Measurements from ENCODE around the gene KCNJ12.
"Not testable (repeated sequence)": the region's sequence is repeated elsewhere in the genome, so short reads cannot be mapped to it uniquely, and the experiment has no call there.

The KCNJ12 gene

DNA sequence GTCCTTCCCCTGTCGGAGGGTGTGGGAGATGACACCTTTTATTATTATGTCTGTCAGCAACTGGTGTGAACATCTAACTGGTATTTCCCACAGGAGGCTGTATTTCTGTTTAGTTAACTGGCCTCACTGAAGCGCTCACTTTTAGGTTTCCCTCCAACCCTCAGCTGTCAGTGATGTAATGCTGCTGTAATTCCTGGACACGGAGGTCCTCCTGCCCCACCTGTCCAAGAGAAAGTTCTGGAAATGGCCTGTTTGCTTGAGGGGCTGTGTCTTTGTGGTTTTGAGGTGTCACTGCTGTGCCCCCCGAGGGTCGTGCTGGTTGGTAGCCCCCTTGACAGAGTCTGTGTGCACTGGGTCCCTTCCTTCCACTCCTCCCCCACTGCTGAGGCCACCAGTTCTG lies 11.5 kb downstream of the KCNJ12 start:
- DNase-seq (ENCODE audit: low read depth in 2 of 2): no peak

DNA sequence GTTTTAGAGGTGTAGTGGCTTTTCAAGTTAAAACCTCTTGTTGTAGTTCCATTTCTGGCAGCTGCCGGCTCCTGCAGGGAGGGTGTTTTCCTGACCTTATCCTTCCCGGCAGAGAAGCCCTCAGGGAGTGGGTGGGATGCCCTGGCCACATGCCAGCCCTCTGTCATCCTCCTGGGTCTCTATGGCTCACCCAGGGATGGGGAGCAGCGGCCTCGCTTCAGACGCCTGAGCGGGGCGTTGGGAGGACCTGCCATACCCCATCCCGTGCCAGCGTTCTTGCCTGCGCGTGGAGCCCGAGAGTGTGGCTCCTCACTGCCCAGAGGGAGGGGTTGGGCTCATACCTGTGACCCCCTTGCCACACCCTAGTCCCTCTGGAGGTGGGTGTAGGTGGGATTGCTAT lies 11.9 kb downstream of the KCNJ12 start:
- DNase-seq (ENCODE audit: low read depth in 2 of 2): no peak

DNA sequence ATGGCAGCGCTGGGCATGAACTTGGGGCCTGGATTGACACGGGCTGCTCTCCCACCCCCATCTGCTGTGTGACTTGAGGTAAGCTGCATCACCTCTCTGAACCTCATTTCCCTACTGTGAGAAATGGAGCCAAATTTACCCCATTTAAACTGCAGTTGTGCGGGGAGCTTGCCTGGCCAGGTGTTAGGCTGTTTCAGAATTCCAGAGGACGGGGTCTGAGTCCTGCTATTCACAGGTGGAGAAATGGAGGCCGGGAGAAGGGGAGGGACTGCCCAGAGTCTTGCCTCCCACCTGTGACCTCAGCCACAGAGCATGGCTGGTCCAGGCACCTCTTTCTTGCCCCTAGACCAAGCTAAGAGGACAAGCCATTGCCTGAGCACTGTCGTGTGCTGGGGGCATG lies 12.8 kb downstream of the KCNJ12 start:
- no peak for DNase-seq (ENCODE audit: low read depth in 2 of 2)

DNA sequence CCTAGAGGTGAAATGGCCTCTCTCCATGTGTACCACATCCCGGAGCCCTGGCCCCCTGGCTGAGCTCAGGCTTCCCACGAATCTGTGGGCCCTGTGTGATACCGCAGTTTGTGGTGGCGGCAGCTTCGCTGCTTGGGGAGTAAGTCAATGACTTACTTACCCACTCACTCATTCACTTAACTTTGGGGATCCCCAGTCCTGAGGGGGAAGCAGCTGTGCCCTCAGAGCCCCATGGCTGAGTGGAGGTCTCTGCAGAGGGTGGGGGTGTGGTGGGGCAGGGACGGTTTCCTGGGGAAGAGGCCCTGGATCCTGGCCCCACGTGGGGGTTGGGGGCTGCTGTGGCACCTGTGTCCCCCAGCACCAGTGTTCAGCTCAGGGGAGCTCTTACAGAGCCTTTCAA lies 13.2 kb downstream of the KCNJ12 start:
- DNase-seq (ENCODE audit: low read depth in 2 of 2): no peak

DNA sequence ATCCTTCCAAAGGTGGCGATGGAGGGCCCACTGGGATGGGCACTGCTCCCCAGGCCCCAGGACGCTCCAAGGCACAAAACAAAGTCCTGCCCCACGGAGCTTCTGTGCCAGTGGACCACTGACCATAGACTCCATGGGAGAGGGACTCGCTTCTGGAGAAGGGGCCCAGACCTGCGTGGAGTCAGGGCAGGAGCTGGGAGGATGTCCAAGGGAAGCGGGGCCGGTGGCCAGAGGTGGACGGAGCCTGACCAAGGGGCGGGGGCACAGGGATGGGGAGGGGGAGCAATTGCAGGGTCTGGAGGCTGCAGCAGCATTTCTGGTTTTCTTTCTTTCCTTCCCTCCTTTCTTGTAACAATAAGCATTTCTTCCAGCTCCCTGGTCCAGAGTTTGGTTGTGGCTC lies 14.1 kb downstream of the KCNJ12 start:
- DNase-seq (ENCODE audit: low read depth in 2 of 2): no peak

DNA sequence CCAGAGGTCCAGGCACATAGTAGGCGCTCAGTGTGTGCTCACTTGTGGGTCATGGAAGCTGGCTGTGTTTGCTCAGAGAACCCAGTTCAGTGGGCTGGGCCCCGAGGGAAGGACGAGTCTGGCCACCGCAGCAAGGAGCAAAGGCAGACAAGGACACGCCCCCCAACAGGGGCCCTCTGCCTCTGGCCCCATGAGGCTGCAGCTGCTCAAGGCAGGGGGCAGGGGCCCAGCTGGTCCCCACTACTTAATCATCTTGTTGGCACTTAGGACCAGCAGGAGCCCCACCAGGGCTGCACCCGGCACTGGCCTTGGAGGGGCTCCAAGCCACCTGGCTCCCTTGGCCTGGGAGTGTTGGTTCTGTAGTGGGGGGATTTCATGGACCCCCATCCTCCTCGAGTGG lies 16.1 kb downstream of the KCNJ12 start:
- no peak for DNase-seq (ENCODE audit: low read depth in 2 of 2)

DNA sequence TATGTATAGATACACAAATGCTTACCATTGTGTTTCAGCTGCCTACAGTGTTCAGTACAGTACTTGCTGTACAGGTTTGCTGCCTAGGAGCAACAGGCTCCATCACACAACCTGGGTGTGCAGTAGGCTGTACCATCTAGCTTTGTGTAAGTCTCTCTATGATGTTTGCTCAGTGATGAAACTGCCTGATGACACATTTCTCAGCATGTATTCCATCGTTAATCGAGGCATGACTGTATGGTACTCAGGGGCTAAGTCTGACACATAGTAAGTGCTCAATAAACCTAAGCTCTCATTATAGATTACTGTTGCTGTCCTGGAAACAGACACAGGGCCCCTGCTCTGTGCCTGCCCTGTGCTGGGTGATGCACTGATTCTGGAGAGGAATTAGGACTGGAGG lies 18.1 kb downstream of the KCNJ12 start:
- no peak for DNase-seq (ENCODE audit: low read depth in 2 of 2)

DNA sequence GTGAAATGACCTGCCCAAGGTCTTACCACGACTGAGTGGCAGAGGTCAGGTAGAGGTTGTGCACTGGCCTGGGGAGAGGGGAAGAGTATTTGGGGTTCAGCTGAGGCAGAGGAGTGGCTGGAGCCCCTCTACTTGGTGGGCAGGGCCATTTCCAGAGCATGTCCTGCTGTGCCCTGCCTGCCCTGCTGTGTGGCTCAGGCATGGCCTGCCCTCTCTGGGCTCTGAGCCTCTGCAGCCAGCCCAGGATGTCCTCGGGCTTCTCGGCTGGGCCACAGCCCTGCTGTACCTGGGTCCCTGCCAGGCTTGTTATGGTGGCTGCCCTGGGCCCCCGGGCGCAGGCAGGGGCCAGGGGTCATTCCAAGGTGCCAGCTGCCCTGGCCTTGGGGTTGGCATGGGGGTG lies 19.6 kb downstream of the KCNJ12 start:
- DNase-seq (ENCODE audit: low read depth in 2 of 2): no peak

DNA sequence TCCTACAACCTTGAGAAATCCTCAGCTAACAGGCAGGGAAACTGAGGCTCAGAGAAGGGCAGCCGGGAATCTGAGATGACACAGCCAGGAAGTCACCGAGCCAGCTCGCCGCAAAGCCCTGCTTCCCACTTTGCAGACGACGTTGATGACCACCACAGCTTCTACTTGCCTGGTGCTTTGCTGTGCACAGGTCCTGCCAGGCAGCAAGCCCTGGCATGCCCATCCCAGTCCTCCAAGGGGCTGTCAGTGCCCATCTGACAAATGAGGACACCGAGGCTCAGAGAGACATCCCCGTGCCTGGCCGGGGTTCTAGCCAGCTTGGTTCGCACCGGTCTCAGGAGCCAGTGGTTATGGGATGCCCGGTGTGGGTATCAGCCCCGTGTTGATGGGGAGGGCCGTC lies 20.1 kb downstream of the KCNJ12 start:
- no peak for DNase-seq (ENCODE audit: low read depth in 2 of 2)

DNA sequence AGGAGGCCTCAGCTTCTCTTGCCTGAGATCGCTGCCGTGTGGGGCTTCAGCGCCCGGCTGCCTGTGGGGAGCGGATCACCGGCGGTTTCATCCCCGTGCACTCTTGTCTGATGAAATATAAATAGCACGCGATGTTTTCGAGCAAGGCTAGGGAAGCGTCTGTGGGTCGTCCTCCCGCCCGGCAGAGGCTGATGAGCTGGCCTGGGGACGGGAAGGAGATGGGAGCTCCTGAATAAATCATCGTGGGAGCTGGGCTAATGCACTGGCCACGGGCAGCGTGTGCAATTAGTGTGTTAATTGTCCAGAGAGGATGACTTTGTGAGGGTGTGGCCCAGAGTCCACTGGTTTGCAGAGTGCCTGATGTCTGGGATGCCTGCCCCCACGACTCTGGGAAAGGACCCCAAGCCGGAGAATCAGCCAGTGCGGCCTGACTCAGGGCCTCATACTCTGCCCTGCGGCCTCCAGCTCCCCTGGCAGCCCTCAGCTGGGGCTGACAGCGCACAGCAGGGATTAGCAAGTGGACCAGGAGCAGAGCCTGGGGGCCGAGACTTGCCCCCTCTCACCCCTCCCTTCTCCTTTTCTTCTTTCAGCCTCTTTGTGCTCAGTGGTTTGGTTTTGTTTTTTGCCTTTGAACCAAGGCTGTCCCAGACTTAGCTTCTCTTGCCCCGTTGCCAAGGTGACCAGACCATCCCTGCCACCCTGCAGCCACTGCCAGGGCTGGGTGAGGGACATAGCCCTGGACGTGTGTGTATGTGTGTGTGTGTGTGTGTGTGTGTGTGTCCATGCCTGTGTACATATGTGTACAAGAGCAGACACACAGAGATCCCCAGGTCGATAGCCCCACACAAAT lies 21.4 kb downstream of the KCNJ12 start:
- no peak for DNase-seq (ENCODE audit: low read depth in 2 of 2)

DNA sequence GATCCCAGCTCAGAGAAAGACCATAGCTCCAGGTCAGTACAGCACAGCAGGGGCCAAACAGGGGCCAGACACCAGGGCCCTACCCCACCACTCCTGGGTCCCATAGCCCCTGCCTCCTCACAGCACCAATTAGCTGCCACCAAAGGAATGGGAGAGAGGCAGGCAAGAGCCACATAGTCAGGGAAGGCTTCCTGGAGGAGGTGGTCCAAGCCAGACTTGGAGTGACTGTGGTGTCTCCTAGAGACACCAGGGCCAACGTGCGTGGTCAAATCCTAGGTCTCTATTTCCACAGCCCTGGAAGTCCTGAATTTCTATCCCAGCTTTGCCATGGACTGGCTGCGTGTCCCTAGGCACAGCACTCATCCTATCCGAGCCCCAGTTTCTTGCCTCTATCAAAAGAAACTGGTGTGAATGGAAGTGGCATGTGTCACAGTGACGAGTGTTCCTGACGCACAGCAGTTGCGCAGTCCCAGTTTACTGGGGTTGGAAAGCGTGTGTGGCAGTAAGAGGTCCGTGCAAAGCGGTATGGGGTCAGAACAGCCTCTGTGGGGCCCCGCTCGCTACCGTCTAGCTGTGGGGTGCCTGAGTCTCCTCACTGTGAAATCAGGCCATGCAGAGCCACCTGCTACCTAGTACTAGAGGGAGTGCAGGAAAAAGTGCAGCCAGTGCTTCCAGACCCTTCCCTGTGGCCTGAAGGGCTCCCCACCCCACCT lies 23.5 kb downstream of the KCNJ12 start:
- DNase-seq (ENCODE audit: low read depth in 2 of 2): no peak

DNA sequence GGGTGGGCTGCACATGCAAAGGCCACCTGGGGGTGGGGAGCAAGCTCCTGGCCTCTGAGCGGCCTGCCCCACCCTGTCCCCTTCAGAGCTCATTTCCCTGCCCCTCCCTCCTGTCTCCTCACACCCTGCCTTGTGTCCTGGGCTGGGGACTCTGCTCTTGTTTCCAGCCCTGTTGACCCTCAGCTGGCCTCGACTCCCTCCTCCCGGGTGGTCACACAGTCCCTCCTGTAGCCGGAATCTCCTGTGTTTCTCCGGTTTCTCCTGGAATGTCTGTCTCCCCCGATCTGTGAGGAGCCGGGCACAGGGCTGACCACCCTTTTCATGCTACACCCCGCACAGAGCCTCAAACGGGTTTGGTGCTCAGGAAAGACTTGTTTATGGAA lies 24.0 kb downstream of the KCNJ12 start:
- not testable (repeated sequence) for DNase-seq (ENCODE audit: low read depth in 2 of 2)

DNA sequence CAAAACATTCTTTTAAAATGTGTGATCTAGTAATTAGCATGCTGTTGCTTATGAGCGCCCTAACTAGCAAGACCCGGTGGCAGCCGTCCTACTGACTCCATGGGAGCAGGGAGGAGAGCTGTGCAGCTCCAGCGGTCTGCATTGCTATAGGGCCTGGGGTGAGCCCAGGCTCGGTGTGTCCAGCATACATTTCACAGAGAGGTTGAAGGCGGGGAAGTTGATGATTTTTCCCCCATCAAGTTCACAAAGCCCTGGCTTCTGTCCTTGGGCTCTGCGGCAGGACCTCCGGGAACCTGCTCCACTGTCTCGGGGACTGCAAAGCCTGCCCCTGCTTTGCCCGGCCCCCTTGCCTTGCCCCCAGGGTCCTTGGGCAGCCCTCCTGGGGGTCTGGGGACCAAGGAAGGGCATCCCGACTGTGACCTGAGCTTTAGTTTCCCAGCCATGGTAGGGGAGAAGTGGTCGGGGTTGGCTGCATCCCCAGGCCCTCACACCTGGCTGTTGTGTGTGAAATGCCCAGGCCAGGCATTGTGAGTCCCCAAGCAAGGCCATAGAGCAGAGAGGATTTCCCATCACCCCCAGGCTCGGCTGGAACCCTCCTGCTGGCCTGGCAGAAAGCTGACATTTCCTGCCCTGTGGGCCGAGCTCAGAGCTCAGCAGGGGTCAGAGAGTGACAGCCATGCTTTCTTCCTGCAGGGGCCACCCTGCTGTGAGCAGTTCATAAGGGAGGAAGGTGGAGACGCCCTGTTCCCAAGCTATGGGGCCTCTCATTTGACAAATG lies 24.8 kb downstream of the KCNJ12 start:
- no peak for DNase-seq (ENCODE audit: low read depth in 2 of 2)

DNA sequence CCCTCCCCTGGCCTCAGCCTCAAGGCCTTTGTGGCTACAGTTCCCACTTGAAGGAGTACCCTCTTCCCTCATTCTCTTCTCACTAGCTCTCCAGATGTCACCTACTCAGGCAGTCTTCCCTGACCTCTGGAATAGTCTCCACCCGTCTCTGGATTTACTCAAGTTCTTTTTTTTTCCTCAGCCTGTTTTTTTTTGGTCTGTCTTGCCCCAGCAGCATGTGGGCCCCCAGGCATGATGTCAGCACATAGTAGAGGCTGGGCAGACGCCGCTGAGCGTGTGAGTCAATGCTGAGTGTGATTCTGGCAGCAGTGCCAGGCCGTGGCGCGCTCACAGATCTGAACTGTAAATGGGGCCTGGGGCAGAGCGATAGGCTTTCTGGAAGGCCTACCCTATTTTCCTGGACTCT lies 26.0 kb downstream of the KCNJ12 start:
- not testable (repeated sequence) for DNase-seq (ENCODE audit: low read depth in 2 of 2)

DNA sequence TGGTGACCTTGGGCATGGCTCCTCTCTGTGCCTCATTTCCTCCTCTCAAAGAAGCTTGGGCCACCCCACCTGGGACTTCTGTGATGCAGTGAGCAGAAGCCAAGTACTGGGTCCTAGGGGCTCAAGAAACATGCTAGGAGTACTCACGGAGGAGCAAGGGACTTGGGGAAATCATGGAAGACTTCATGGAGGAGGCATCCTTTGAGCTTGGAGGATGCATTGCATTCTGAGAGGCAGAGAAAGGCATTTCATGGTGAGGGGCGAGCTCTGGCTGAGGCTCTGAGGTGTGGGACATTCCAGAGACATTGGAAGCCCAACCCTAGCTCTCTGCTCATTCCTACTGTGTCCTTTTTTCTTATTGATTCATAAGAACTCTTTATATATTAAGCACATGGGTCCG lies 26.8 kb downstream of the KCNJ12 start:
- DNase-seq (ENCODE audit: low read depth in 2 of 2): not testable (repeated sequence)

DNA sequence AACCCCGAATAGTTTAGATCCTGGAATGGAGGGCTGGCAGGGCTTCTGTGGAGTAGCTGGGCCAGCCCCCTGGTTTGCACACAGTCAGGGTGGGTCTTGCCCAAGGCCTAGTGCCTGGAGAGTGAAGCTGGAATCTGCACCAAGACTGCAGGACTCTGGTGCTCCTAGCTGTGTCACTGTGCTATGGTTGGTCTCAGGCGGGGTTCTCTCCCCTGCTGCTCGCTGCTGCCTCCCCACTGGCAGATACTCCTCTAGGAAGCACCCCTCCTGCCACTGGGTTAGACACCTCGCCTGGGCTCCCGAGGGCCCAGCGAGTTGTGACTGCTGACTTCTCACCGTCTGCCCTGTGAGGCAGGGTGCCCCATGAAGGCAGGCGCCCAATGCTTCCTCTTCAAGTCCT lies 27.9 kb downstream of the KCNJ12 start:
- not testable (repeated sequence) for DNase-seq (ENCODE audit: low read depth in 2 of 2)

DNA sequence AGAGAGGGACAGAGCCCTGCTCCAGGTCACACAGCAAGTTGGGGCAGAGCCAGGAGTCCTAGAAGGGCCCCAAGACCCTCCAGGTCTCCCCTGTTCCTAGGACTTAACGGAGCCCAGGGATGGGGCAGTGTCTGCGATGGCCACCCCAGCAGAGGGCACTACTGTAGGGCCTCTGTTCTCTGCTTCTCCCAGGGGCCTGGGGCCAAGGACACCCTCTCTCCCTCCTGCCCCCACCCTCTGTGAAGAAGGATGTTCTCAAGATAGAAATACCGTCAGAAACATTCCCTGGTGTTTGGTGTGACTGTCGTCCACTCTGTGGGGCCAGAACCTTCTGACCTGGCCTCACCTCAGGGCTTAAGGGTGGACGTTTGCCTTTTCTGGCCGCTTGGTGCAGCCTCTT lies 28.4 kb downstream of the KCNJ12 start:
- not testable (repeated sequence) for DNase-seq (ENCODE audit: low read depth in 2 of 2)

DNA sequence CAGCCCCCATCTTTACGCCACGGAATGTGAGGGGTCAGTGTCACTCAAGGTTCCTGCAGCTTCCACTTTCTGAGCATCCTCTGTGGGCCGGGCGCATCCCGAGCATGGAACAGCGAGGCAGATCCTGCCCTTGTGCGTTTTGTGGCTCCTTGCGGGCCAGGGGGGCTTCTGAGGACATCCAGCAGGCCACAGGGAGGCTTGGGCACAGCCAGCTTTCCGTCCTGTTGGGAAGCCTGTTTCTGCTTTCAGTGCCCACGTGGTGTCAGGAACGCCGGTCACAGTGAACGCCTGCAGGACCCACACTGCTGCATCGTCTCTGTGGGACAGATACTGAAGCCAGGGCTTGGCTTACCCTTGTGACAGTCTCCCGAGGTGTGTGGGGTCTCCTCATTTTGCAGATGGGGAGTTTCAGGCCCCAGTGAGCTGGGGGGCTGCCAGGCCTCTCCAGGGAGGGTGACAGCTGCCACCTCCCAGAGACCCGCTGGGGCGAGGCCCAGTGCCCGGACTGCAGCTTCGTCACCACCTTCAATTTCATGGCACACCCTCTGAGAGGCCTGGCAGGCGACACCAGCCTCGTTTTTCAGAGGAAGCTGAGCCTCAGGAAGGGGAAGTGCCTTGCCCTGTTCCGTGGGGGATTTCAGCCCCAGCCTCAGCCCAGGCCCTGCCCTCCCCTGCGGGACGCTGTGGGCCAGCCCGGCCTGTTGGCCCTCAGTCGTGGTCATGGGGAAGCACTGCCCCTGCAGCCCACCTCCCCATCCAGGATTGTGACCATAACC lies 29.0 kb downstream of the KCNJ12 start:
- DNase-seq (ENCODE audit: low read depth in 2 of 2): not testable (repeated sequence)

DNA sequence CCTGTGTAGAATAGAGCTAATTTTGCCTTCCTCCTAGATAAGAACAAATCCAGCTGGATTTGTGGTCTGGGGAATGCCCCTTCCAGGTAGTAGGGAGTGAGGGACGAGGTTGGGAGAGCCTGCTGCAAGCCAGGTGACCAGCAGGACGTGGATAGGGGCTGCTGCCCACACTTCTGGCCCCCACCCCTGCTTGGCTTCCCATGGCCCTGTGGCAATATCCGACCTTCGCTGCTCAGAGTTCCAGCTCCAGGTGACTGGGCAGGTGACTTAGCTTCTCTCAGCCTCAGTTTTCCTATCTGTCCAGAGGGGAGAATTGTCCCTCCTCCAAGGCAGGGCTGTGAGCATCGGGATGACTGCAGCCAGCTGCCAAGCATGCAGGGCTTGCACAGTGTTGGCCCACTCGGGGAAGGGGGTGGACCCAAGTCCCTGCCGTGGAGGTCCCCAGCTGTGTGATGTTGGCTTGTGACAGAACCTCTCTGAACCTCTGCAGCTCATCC lies 29.8 kb downstream of the KCNJ12 start:
- not testable (repeated sequence) for DNase-seq (ENCODE audit: low read depth in 2 of 2)

DNA sequence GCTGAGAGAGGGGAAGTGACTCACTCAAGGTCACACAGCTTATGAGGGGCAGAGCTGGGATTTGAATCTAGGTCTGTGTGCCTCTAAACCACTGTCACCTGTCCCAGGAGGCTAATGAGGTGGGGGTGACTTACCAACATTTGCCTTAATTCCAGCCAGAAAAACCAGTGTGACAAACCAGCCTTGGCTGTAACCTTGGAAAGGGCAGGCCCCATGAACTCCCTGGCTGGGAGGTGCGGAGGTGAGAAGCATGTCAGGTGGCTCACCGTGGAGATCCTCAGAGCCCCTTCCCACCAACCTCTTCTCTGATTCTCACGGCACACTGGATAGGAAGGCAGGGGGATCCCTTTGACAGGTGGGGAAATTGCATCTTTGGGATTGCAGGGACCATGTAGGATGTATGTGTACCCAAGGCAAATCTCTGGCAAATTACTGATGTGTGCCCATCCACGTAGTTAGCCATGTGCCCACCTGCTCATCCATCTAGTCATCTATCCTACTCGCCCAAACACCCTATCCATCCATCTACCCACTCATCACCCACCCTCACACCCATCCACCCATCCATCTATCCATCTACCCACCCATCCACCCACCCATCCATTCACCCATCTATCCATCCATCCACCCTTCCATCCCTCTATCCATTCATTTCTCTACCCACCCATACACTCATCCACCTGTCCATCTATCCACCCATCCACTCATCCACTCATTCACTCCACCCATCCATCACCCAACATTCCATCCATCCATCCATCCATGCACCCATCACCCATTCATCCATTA lies 30.7 kb downstream of the KCNJ12 start:
- not testable (repeated sequence) for DNase-seq (ENCODE audit: low read depth in 2 of 2)

DNA sequence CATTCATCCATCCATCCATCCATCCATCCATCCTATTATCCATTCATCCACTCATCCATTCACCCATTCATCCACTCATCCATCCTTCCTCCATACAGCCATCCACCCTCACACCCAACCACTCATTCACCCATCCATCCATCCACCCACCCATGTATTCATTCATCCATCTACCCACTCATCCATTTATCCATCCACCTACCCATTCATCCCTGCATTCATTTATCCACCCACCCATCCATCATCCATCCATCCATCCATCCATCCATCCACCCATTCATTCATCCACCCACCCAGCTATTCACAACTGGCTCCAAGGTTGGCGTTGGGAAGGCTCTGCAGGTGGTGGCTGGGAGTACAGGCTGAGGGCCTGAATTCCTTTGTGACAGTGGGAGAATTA lies 31.6 kb downstream of the KCNJ12 start:
- DNase-seq (ENCODE audit: low read depth in 2 of 2): not testable (repeated sequence)
